Measurements from ENCODE around the gene LILRA6.

LILRA6 gene

DNA sequence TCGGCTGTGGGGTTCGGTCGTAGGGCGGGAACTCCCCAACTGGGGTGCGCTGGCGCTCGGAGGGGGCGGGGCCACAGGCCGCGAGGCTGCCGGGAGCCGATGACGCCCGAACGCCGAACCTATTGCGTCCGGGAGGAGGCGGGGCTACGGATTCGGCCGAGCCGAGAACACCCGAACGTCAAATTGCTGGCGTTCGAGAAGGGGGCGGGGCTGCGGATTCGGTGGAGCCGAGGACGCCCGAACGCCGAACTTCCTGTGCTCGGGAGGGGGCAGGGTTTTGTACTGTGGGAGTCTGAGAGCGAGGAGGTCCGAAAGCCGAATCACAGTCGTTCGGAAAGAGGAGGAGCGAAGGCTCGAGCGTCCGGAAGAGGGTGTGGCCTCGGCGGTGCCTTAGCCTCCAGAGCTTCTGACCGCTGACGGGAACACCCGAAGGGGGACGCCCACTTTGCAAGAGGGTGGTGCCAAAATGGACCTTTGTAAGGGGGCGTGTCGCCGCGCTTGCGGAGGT, 52.0 kb downstream of the LILRA6 start:
- Histone ChIP-seq H3K9me3 (ENCODE audit: control extremely low read depth in 1 of 5, control insufficient read depth in 4 of 5, insufficient read depth in 2 of 5, low read depth in 1 of 5, low read length in 4 of 5) (no peaks in the 10 kb centered on the region), H3K27me3 (replicated peaks in 2 of 5; ENCODE audit: control insufficient read depth in 4 of 5, insufficient read depth in 5 of 5, low read length in 4 of 5) (no peaks in the 10 kb centered on the region), H3K36me3 (ENCODE audit: control insufficient read depth in 4 of 4, insufficient read depth in 4 of 4, low read length in 3 of 4) (peaks cover 7 to 34% (median 24%) of the 10 kb centered on the region in 4 experiments), H3K4me3 (ENCODE audit: control insufficient read depth in 1 of 7, extremely low read depth in 1 of 7, insufficient read depth in 4 of 7, low read depth in 2 of 7, low read length in 6 of 7) (peak overlapping the region; percentile 67 to 94 (median 81)), H3K4me1 (ENCODE audit: control extremely low read depth in 1 of 4, control insufficient read depth in 4 of 4, insufficient read depth in 4 of 4, low read length in 3 of 4) (peaks cover 4 to 37% (median 32%) of the 10 kb centered on the region in 4 experiments), H3K27ac (ENCODE audit: insufficient read depth in 1 of 2, low read depth in 1 of 2, low read length in 2 of 2, poor library complexity in 1 of 2, severe bottlenecking in 2 of 2) (peak overlapping the region; percentile 96 to 98)
- ChIA-PET CTCF (interaction anchor here (1.7 to 2.7 kb wide), 3 partner anchors 12 to 19 kb away, joined by 4 to 13 read pairs (median 9); no protein-coding TSS in a partner anchor), POLR2A (interaction anchor here (0.7 to 6.0 kb wide), 4 partner anchors 10 to 36 kb away, joined by 3 to 95 read pairs (median 16); partner anchors contain the start of gene RPS9)
- DNase-seq = peak; percentile 99 to 100 (median 100)
- 0% methylated on average over 53 of the region's 56 CpGs for WGBS (ENCODE audit: insufficient coverage)

DNA sequence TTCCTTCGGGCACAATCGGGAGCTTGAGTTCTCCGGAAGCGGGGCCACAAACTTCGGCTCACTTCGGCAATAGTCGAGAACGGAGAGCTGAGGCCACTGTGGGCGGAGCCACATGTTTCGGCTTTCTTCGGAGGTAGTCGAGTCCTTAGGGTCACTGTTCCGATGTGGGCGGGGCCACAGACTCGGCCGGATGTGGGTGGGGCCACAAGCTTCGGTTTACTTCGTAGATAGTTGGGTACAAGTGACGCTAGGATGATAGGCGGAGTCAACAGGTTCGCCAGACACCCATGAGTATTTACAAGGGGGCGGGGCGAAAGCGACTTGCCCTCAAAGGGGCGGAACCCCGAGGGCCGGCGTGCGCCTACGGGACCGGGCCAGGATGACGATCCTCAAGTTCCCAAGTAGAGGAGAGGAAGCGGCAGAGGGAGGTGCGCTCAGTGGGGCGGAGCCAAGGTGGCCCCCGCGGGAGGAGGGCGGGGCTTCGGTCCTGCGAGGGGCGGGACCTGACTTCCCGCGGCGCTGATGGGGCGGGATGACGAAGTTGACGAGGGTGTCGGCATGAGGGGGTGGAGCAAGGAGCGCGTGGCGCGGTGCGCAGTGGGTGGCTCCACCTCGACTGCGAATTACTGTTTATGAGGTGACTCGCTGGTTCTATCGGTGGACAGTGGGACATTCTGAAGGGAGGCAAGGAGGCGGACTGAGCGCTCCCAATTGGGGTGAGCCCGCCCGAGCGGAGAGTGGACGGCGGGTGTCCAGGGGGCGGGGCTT, 52.7 kb downstream of the LILRA6 start:
- POLR2A ChIA-PET = interaction anchor here (0.6 to 6.0 kb wide), 9 partner anchors 10 to 53 kb away, joined by 3 to 95 read pairs (median 5); partner anchors contain the start of genes CNOT3, LENG1 and RPS9
- WGBS (ENCODE audit: insufficient coverage) = under 1% methylated on average over 65 of the region's 65 CpGs
- Histone ChIP-seq H3K27ac (ENCODE audit: insufficient read depth in 1 of 2, low read depth in 1 of 2, low read length in 2 of 2, poor library complexity in 1 of 2, severe bottlenecking in 2 of 2) (peak overlapping the region; percentile 96 to 98), H3K4me3 (ENCODE audit: control insufficient read depth in 1 of 7, extremely low read depth in 1 of 7, insufficient read depth in 4 of 7, low read depth in 2 of 7, low read length in 6 of 7) (peak overlapping the region; percentile 67 to 94 (median 89)), H3K9me3 (ENCODE audit: control extremely low read depth in 1 of 5, control insufficient read depth in 4 of 5, insufficient read depth in 2 of 5, low read depth in 1 of 5, low read length in 4 of 5) (no peaks in the 10 kb centered on the region), H3K4me1 (ENCODE audit: control extremely low read depth in 1 of 4, control insufficient read depth in 4 of 4, insufficient read depth in 4 of 4, low read length in 3 of 4) (peaks cover 4 to 37% (median 32%) of the 10 kb centered on the region in 4 experiments), H3K36me3 (ENCODE audit: control insufficient read depth in 4 of 4, insufficient read depth in 4 of 4, low read length in 3 of 4) (peaks cover 11 to 39% (median 26%) of the 10 kb centered on the region in 4 experiments), H3K27me3 (replicated peaks in 2 of 5; ENCODE audit: control insufficient read depth in 4 of 5, insufficient read depth in 5 of 5, low read length in 4 of 5) (no peaks in the 10 kb centered on the region)
- DNase-seq = peak; percentile 100
- CTCF ChIA-PET = interaction anchor here (0.6 to 3.8 kb wide), 10 partner anchors 9 to 211 kb away, joined by 3 to 24 read pairs (median 8); partner anchors contain the start of genes LENG1 and TMC4

DNA sequence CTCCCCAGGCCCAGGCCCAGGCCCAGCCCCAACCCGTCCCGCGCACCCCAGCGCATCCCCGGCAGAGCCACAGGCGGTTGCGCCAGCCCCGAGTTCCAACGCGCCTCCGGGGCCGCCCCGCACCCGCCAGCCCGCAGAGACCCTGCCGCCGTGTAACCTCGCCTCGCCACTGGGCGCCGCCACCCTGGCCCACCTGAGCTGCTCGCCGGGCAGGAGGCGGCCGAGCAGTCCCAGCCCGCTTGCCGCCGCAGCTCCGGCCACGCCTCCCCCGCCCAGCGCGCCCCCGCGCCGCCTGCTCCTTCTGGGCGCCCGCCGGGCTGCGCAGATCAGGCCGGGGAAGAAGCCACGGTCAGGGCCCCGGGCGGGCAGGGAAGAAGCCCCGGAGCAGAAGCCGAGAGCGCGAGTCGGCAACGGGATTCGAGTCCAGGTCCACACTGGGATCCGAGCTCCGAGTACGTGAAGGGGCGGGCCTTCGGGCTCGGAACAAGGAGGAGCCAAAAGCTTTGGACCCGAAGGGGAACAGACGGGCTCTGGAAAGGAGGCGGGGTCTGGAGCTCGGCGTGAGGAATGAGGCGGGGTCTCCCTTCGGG, 53.4 kb downstream of the LILRA6 start, which contains the start of gene MBOAT7:
TSS of gene MBOAT7 (minus strand) at position 436 of the 590 bp plus-strand sequence. CDS start 1,072 bp downstream, outside the sequence.
- Histone ChIP-seq H3K27me3 (replicated peaks in 2 of 5; ENCODE audit: control insufficient read depth in 4 of 5, insufficient read depth in 5 of 5, low read length in 4 of 5) (no peaks in the 10 kb centered on the region), H3K4me3 (ENCODE audit: control insufficient read depth in 1 of 7, extremely low read depth in 1 of 7, insufficient read depth in 4 of 7, low read depth in 2 of 7, low read length in 6 of 7) (peak within 1 kb of the TSS; percentile 67 to 94 (median 89)), H3K9me3 (ENCODE audit: control extremely low read depth in 1 of 5, control insufficient read depth in 4 of 5, insufficient read depth in 2 of 5, low read depth in 1 of 5, low read length in 4 of 5) (no peaks in the 10 kb centered on the region), H3K4me1 (ENCODE audit: control extremely low read depth in 1 of 4, control insufficient read depth in 4 of 4, insufficient read depth in 4 of 4, low read length in 3 of 4) (peaks cover 4 to 37% (median 32%) of the 10 kb centered on the region in 4 experiments), H3K27ac (ENCODE audit: insufficient read depth in 1 of 2, low read depth in 1 of 2, low read length in 2 of 2, poor library complexity in 1 of 2, severe bottlenecking in 2 of 2) (peak within 1 kb of the TSS; percentile 96 to 98), H3K36me3 (ENCODE audit: control insufficient read depth in 4 of 4, insufficient read depth in 4 of 4, low read length in 3 of 4) (peaks cover 11 to 33% (median 27%) of the 10 kb centered on the region in 4 experiments)
- 0% methylated on average over 50 of the region's 64 CpGs for WGBS (ENCODE audit: insufficient coverage)
- ChIA-PET POLR2A (interaction anchor here (0.6 to 6.0 kb wide), 8 partner anchors 11 to 77 kb away, joined by 3 to 95 read pairs (median 6); partner anchors contain the start of genes CNOT3, LENG1 and RPS9), CTCF (interaction anchor here (0.6 to 4.2 kb wide), 11 partner anchors 9 to 829 kb away, joined by 3 to 28 read pairs (median 7); partner anchors contain the start of genes LENG1 and TMC4)
- no peak for DNase-seq

DNA sequence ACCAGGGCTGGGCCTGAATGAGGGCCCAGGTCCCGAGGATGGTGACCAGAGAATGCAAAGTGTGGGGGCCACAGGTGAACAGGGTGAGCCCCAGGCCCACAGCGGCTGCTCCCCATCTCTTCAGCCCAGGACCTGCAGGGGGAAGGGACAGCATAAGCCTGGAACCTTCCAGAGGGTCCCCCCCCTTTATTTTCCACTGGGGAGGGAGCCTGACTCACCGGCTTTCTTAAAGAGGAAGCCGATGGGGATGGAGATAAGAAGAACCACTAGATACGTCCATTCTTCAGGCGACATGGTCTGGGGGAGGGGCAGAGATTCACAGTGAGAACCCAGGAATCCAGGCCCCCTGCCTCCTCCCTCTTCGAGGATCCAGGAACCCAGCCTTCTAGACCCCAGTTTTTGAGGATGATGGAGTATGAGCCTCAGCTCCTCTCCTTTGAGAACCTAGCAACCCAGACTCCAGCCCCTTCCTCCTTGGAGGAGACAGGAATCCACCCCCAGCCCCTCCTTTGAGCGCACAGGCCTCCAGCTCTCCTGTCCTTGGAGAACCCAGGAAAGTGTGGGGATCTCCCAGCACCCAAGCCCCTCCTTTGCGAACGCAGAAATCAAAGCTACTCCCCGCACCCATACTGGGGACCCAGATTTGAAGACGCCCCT, 54.2 kb downstream of the LILRA6 start:
- no peaks in the 10 kb centered on the region for H3K27me3 ChIP-seq (replicated peaks in 2 of 5; ENCODE audit: control insufficient read depth in 4 of 5, insufficient read depth in 5 of 5, low read length in 4 of 5)
- H3K4me3 ChIP-seq (ENCODE audit: control insufficient read depth in 1 of 7, extremely low read depth in 1 of 7, insufficient read depth in 4 of 7, low read depth in 2 of 7, low read length in 6 of 7) = peak overlapping the region; percentile 67 to 94 (median 89)
- DNase-seq = peak; percentile 92 to 98 (median 97)
- H3K9me3 ChIP-seq (ENCODE audit: control extremely low read depth in 1 of 5, control insufficient read depth in 4 of 5, insufficient read depth in 2 of 5, low read depth in 1 of 5, low read length in 4 of 5) = no peaks in the 10 kb centered on the region
- POLR2A ChIA-PET = interaction anchor here (0.6 to 6.0 kb wide), 7 partner anchors 10 to 979 kb away, joined by 3 to 95 read pairs (median 4); partner anchors contain the start of gene RPS9
- peak overlapping the region; percentile 96 to 98 for H3K27ac ChIP-seq (ENCODE audit: insufficient read depth in 1 of 2, low read depth in 1 of 2, low read length in 2 of 2, poor library complexity in 1 of 2, severe bottlenecking in 2 of 2)
- CTCF ChIA-PET = interaction anchor here (1.0 to 4.2 kb wide), 9 partner anchors 8 to 46 kb away, joined by 3 to 28 read pairs (median 9); partner anchors contain the start of gene TMC4
- H3K36me3 ChIP-seq (ENCODE audit: control insufficient read depth in 4 of 4, insufficient read depth in 4 of 4, low read length in 3 of 4) = peaks cover 10 to 32% (median 29%) of the 10 kb centered on the region in 4 experiments
- peaks cover 4 to 37% (median 35%) of the 10 kb centered on the region in 4 experiments for H3K4me1 ChIP-seq (ENCODE audit: control extremely low read depth in 1 of 4, control insufficient read depth in 4 of 4, insufficient read depth in 4 of 4, low read length in 3 of 4)
- 0% methylated on average over 7 of the region's 12 CpGs for WGBS (ENCODE audit: insufficient coverage)

DNA sequence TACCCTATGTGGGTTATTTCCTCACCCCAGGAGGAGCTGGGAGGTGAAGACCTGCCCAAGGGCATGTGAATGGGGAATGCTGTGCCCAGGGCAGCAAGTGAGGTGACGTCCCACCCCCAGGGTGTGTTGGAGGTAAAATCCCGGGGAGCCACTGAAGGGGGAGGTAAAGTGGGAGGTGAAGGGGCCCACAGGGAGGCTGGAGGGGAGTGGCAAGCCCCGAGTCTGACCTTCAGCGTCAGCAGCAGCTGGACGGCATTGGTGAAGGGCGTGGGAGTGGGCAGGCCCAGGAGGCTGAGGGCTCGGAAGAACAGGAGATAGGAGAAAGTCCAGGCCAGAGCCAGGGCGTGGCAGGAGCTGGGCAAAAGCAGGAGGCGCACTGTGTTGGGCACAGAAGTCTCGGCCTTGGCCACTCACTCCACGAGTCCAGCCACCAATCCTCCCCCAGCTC, 55.6 kb downstream of the LILRA6 start:
- H3K27ac ChIP-seq (ENCODE audit: insufficient read depth in 1 of 2, low read depth in 1 of 2, low read length in 2 of 2, poor library complexity in 1 of 2, severe bottlenecking in 2 of 2) = peak overlapping the region; percentile 96 to 98

More for the DNA sequence above, 55.6 kb downstream of the LILRA6 start:
- peaks cover 4 to 31% (median 28%) of the 10 kb centered on the region in 4 experiments for H3K4me1 ChIP-seq (ENCODE audit: control extremely low read depth in 1 of 4, control insufficient read depth in 4 of 4, insufficient read depth in 4 of 4, low read length in 3 of 4)
- H3K4me3 ChIP-seq (ENCODE audit: control insufficient read depth in 1 of 7, extremely low read depth in 1 of 7, insufficient read depth in 4 of 7, low read depth in 2 of 7, low read length in 6 of 7) = peak overlapping the region in 4 of 7 experiments; percentile 55 to 94 (median 88)
- POLR2A ChIA-PET = interaction anchor here (1.1 to 6.0 kb wide), 2 partner anchors 13 to 23 kb away, joined by 5 to 95 read pairs; no protein-coding TSS in a partner anchor
- H3K36me3 ChIP-seq (ENCODE audit: control insufficient read depth in 4 of 4, insufficient read depth in 4 of 4, low read length in 3 of 4) = peaks cover 7 to 39% (median 31%) of the 10 kb centered on the region in 4 experiments
- whole genome bisulfite sequencing (ENCODE audit: insufficient coverage) = 87% methylated on average over 9 of the region's 11 CpGs
- H3K9me3 ChIP-seq (ENCODE audit: control extremely low read depth in 1 of 5, control insufficient read depth in 4 of 5, insufficient read depth in 2 of 5, low read depth in 1 of 5, low read length in 4 of 5) = no peaks in the 10 kb centered on the region
- H3K27me3 ChIP-seq (replicated peaks in 2 of 5; ENCODE audit: control insufficient read depth in 4 of 5, insufficient read depth in 5 of 5, low read length in 4 of 5) = no peaks in the 10 kb centered on the region
- DNase-seq = no peak
- CTCF ChIA-PET = interaction anchor here (0.7 to 4.2 kb wide), 8 partner anchors 11 to 79 kb away, joined by 3 to 28 read pairs (median 5); partner anchors contain the start of gene TMC4

Measured in common myeloid progenitor, CD34-positive (primary cell).